NT2/D1 (cell line): ENCODE results near the gene ACADS.

Experiments
- SUZ12 ChIP-seq: IDR thresholded peaks from 2 replicates; pipeline ENCODE4 v1.6.1; 2011; ENCODE audit not compliant: insufficient read length, insufficient read depth; ENCODE audit errors: extremely low read depth
- YY1 ChIP-seq: IDR thresholded peaks from 2 replicates; pipeline ENCODE4 v1.6.1; 2011; ENCODE audit not compliant: insufficient read length, insufficient read depth
- ZNF274 ChIP-seq: IDR thresholded peaks from 2 replicates; pipeline ENCODE4 v1.6.1; 2011; ENCODE audit warnings: mild to moderate bottlenecking, low read depth, low read length

DNA sequence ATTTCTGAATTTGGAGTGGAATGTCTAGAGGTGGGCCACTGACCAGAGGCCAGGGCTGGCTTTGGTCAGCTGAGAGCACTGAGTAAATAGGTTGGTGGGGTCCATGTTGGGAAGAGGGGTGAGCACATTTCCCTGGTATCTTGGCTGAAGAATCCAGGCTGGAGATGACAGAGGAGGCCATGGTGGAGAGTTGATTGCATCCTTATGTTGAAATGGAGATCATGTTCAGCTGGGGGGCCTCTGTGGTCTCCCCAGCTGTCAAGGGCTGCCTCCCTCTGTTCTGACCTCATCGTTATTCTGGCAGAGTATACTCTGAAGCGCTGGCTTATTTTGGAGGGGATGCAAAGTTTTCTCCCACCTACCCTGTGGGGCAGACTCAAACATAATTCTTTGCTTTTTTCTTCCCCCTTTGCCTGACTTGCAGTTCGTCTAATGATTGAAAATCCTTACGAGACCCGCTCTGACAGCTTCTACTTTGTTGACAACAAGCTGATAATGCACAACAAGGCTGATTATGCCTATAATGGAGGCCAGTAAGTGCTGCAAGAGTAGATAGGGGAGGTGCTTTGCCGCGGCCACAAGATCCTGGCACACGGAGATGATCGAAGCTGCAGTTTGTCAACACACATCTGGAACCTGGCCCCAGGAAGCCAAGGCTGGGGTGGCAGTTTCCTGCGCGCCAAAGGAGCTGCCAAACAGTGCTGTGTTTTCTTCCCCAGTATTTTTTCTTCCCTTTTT lies 6.0 kb upstream of the ACADS start:
- TF ChIP-seq YY1 (no peak), ZNF274 (no peak), SUZ12 (no peak)
